GM12801 (cell line): ENCODE data around the gene ADAMTS6.

Experiments
- TF ChIP-seq, protein P1 (sequence below): IDR thresholded peaks from one replicate; pipeline ENCODE4 v1.5.1; 2011; ENCODE audit warnings: control low read depth; ENCODE audit not compliant: insufficient read length; ENCODE audit errors: extremely low read depth

The ADAMTS6 gene

DNA sequence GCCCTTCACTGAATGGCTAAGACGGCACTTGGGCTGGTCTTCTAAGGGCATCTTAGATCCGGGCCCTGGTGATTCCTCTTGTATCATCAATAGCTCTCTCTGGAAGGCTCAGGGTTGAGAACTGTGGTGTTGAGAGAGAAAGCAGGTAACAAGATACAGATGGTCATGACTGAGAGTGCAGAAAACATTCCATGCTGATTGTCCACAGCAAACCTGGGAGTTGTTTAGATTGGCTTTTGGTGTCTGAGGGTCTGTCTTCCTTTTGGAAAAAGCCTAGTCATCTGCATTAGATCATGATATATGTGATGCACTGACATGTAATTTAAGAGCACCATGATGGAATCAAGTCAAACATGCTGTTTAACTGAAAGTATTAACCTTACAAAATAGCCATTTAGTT lies 331.9 kb downstream of the ADAMTS6 start:
- TF ChIP-seq, protein P1, sequence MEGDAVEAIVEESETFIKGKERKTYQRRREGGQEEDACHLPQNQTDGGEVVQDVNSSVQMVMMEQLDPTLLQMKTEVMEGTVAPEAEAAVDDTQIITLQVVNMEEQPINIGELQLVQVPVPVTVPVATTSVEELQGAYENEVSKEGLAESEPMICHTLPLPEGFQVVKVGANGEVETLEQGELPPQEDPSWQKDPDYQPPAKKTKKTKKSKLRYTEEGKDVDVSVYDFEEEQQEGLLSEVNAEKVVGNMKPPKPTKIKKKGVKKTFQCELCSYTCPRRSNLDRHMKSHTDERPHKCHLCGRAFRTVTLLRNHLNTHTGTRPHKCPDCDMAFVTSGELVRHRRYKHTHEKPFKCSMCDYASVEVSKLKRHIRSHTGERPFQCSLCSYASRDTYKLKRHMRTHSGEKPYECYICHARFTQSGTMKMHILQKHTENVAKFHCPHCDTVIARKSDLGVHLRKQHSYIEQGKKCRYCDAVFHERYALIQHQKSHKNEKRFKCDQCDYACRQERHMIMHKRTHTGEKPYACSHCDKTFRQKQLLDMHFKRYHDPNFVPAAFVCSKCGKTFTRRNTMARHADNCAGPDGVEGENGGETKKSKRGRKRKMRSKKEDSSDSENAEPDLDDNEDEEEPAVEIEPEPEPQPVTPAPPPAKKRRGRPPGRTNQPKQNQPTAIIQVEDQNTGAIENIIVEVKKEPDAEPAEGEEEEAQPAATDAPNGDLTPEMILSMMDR = no peak

DNA sequence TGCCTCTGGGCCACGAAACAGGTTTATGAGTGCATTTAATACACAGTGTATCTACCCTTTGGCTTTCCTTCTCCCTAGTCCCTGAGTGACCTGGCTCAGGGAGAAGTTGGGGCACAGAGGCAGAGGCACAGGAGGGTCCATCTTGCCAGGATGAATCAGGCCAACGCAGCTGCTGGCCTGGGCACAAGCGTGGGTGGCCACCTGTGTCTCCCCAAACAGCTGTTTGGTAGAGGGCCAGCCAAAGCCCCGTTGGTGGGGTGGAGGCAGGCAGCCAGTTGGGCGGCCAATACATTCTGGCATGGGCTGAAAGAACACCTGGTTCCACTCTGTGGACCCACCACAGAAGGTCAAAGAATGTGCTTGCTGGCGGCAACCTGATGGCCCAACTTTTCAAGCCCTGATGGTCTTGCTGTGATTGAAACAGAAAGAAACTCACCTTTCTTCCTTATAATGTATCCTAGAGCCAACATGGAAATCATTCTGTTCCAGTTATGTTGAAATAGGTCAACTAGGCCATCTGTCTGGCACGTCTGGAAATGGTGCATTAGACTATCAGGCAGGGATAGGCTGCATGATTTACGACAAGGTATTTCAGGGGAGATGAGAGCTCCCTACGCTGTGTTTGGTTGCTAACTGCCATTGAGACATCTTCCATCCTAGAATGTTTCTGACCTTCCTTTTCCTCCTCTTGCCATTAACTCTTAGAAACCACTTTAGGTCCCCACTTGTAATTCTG lies 337.4 kb downstream of the ADAMTS6 start:
- TF ChIP-seq, protein P1 = no peak

DNA sequence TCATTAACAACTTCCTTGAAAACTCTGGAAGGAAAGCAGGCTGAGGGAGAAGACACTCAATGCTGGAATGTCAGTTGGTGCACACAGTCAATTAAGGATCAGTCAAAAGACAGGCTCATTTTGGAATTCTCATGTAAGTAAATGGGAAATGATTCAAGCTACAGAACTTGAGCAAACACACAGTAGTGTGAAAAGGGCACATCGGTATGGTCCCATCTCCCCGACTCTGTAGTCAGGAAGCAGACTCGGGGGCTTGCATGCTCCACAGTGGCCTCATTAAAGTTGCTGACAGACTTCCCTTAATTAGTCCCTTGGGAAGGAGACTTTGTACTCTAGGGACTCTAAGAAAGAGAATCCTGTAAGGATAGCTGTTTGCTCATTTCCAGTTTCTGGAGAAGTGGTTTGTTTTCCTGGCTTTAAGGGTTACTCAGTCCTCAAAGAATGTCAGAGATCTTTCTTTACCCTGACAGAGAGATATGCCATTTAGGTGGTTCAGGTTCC lies 339.2 kb downstream of the ADAMTS6 start:
- TF ChIP-seq, protein P1 = no peak

DNA sequence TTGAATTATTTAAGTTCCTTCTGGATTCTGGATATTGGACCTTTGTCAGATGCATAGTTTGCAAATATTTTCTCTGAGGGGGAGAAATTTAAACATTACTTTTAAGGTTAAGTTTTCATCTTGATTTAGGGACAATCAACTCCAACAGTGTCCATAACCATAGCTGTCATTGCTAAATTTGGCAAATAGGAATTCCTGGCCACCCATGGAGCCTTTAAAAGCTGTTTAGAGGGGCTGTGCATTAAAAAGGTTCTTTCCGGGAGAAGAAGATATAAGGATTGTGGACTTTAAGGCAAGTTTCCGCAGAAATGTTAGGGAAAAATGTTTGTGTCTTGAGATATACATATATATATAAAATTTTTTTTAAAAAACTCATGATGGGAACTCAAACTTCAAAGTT lies 339.7 kb downstream of the ADAMTS6 start:
- TF ChIP-seq, protein P1 = no peak

DNA sequence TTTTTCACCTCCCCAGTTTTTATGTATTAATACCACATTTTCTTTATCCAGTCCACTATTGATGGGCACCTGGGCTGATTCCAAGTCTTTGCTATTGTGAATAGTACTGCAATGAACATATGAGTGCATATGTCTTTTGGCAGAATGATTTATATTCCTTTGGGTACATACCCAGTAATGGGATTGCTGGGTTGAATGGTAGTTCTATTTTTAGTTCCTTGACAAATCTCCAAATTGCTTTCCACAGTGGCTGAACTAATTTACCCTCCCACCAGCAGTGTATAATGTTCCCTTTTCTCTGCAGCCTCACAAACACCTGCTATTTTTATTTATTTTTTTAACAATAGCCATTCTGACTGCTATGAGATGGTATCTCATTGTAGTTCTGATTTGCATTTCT lies 340.2 kb downstream of the ADAMTS6 start:
- TF ChIP-seq, protein P1 = no peak

DNA sequence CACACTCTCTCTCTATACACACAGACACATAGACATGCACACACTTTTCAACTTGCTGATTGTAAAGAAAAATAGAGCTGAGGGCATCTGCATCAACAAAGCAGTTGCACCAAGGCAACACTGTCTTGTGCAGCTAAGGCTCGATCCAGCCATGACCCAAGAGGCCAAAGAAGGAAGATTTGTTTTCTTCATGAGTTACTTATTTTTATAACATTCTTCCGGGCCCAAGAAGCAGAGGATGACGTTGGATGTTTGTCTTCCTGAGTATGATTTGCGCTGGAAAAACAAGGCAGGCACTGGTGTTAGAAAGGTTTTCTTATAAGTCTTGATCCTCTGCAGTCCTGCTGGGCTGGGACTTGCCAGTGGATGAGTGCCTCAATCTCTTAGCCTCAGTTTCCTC lies 344.1 kb downstream of the ADAMTS6 start:
- TF ChIP-seq, protein P1 = no peak

DNA sequence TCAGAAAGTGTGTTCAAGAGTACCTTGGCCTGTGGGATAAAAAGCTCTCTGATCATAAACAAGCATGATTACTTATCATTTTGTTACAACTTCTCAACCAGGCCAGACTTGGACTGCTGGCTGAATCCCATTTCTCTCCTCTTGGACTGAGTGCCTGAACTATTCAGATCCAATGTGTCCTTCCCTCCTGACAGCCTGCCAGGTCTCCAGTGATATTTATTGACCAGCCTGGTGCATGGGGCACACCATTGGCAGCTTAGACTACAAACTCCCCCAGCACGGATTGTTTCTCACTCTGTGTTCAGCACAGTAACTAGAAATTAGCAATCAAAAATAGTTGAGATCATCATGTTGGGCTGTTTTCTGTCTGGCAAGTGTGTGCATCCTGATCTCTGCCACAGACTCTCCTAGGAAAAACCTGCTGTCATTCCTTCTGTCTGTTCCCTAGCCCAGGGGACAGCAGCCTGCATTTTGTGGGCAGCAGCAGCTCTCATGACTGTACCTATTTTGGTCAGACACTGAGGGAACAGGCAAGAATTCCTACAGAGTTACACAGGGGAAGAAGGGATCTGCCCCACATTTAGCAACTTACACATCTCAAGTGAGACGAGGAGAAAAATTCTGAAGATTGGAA lies 348.1 kb downstream of the ADAMTS6 start:
- TF ChIP-seq, protein P1 = no peak
